ENCODE results near the gene FAS.

Gene FAS

GRCh38 chr10:89043052-89043451 is 52.5 kb downstream of the FAS start:
- DNase-seq, result no peak

DNA sequence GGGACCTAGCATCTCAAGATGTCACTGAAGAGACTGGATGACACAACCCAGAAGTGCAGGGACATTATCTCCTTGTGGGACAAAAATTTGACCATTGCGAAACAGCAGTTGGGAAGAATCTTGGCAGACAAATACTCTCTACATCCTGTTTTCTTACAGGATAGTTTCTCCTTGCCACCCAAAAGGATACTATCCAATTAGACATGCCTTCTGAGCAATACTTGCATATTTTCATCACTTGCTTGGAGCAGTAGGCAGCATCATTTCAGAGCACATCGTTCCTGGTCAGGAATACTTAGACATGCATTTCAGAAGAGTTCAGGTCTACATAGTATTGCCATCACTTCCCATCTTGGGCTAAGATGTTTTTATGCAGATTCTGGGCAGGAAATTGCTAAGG is 56.8 kb downstream of the FAS start:
- no peak for DNase-seq

DNA sequence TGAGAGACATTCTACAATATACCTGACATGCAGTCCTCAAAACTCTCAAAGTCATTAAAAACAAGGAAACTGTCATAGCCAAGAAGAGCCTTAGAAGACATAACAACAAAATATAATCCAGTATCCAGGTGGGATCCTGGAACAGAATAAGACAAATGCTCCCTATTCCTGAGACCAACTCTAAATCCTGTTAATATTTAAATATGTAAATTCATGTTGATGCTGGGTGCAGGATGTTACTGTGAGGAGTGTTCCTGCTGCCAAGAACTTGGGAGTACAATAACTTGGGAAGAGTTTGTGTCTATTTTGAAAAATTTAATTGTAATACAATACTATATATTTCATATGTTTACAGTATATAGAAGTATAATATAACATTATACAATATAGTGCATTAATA is 61.0 kb downstream of the FAS start:
- DNase-seq, result no peak

GRCh38 chr10:89053555-89053954 is 63.0 kb downstream of the FAS start:
- DNase-seq, result no peak

DNA sequence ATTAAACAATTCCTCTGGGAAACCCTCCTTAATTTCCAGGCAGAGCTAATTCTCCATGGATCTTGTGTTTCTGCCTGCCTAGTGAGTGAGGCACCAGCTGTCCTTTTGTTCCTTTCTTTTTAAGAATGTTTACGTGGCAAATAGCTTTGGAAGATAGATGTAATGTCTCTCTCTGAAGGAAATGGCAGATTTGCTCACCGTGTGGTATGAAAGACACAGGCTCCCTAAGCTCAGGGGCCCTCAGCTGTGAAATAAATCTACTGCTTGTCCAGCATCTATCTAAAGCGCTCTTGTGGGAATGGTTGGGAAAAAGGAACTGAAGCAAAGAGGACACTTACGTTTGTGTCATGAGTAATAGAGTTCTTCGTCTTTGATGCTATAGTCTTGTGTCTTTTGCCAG is 64.6 kb downstream of the FAS start:
- no peak for DNase-seq

DNA sequence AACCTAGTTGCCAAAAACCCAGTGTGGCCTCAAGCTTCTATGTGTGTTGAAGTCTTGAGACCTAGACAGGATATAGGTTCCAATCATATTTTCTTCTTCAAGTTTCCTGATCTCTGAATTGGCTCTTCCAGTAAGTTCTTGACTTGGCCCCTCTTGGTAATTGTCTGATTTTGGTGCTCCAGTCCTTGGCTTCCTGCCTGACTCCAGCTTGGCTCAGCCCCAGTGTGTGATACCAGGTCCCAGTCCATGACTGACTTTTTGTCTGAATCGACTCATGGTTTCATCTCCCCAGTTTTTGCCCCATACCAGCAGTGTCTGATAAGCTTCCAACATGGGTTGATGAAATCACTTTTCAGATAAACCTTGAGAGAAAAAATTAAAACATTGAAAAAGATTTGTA is 72.3 kb downstream of the FAS start:
- DNase-seq, result no peak

DNA sequence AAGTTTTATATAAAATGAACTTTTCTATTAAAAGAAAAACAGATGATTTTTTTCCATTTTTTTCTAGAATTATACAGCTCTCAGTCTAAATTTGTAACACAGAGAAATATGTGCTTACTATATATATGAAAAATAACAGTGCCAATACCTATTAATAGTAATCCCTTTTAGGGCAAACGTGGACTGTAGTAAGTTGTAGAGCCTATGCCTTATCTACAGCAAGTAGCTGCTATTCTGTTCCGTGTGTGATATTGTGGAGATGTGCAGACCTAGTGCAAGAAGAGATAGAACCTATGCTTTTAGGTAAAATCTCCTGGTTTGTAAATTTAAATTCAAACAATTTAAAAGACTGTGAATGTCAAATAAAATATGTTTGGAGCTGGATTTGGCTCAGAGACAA is 72.9 kb downstream of the FAS start:
- no peak for DNase-seq

DNA sequence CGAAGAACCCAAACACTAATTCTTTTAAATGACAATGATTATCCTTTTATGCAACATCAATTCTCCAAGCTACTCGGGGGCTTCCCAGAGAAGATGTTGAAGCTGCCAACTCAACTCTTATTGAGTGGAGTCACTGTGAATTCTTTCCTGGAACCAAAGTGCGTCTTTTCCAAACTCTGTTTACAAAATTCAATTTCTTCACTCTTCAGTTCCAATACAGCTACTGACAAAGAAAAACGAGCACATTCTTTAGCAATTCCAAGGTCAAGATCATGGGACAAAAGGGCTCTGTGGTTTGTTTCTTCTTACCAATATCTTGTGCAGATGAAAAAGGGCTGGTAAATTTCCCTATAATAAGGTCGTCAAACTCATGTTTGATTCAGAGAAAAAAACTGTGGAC is 74.2 kb downstream of the FAS start:
- no peak for DNase-seq
